Left cardiac atrium (tissue), 4 donors: Measurements from ENCODE around the gene TTLL7. TPM values are rescaled to one million over a fixed set of nuclear protein-coding genes. Genes with fewer than 3 reads are reported as not detected.

Experiments used
- ATAC-seq, 2 donors: fragments of 200-7000 bp; cut with Tn5 transposase; one replicate each; pipeline ENCODE4 v1.9.1; 2020; ENCODE audit warnings: mild to moderate bottlenecking in 2 of 2, moderate library complexity in 2 of 2
- DNase-seq: peaks from one replicate; pipeline ENCODE4 v3.0.0-alpha.2; 2020
- intact Hi-C, 2 donors: fragments of 100-400 bp; cut with DNase I; formaldehyde crosslinking; loops; one replicate each; pipeline versions ENCODE4 v1.14.1 to v1.15.1; 2022 to 2023
- long read RNA-seq: library from polyadenylated mRNA; unstranded; transcript quantifications from one replicate; pipeline ENCODE4 v2.0.0, GENCODE V29; 2021
- total RNA-seq, 2 donors: library from RNA; stranded (reverse); fragmentation: NEBNext Ultra II Directional; extraction: Animal tissue kit (Norgen Biotek cat#: 25700); gene quantifications; one replicate each; pipeline ENCODE4 v1.2.1, GENCODE V29; 2021
- donor health status: DM: no; HTN: yes; CAD: no.
- donor health status: DM: no; HTN: yes; CAD: no; lungs with severe emphysema.
- donor health status: DM: yes; HTN: yes; CAD: no.
- donor health status: Dilated cardiomyopathy.

Gene TTLL7, protein sequence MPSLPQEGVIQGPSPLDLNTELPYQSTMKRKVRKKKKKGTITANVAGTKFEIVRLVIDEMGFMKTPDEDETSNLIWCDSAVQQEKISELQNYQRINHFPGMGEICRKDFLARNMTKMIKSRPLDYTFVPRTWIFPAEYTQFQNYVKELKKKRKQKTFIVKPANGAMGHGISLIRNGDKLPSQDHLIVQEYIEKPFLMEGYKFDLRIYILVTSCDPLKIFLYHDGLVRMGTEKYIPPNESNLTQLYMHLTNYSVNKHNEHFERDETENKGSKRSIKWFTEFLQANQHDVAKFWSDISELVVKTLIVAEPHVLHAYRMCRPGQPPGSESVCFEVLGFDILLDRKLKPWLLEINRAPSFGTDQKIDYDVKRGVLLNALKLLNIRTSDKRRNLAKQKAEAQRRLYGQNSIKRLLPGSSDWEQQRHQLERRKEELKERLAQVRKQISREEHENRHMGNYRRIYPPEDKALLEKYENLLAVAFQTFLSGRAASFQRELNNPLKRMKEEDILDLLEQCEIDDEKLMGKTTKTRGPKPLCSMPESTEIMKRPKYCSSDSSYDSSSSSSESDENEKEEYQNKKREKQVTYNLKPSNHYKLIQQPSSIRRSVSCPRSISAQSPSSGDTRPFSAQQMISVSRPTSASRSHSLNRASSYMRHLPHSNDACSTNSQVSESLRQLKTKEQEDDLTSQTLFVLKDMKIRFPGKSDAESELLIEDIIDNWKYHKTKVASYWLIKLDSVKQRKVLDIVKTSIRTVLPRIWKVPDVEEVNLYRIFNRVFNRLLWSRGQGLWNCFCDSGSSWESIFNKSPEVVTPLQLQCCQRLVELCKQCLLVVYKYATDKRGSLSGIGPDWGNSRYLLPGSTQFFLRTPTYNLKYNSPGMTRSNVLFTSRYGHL
- 10 to 100 TPM; 13.7 to 19.1 TPM for total RNA-seq
- long read RNA-seq, partial matches to known transcripts = 1 of 2 reads
- long read RNA-seq, other reads (novel, unspliced or antisense) = 1 of 2 reads

DNA sequence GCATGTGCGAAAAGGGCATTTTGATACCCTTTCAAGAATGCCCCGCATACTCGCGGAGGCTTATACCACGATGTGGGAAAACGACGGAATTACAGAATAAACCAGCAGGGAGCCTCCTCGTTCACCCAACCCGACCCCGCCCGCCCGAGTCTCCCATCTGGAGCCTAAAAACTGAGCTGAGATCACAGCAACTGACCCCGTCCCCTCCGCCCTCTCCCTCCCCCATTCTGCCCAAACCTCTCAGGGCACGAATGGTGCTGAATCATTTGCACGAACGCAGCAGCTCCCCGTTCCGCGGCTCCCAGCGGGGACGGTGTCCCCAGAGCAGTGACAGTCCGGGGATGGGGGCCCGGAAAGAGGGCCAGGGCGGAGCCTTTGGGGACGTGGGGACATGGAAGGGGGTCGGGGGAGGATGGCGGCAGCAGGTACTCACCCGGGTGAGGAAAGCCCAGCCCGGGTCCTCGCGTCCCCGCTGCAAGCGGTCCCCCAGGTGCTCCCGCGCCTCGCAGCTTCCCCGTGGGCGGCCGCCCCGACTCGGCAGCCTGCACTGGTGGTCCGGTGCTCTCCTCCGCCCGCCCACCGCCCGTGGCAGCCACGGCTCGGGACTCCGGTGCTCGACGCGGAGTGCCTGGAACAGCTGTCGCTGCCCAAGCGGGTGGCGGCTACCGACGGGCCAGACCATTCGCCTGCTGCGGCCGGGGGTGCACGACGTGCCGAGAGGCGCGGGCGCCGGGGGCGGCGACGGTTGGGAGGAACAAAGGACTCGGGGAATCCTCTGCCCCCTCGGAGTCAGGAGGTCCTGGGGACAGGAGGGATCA lies at the start of gene TTLL7:
TSS of gene TTLL7 (minus strand) at position 635 of the 818 bp plus-strand sequence. CDS start 46,921 bp downstream, outside the sequence.
- peak; percentile 95 to 96 for ATAC-seq
- DNase-seq = peak; percentile 83
- intact Hi-C loops = no loop called here

DNA sequence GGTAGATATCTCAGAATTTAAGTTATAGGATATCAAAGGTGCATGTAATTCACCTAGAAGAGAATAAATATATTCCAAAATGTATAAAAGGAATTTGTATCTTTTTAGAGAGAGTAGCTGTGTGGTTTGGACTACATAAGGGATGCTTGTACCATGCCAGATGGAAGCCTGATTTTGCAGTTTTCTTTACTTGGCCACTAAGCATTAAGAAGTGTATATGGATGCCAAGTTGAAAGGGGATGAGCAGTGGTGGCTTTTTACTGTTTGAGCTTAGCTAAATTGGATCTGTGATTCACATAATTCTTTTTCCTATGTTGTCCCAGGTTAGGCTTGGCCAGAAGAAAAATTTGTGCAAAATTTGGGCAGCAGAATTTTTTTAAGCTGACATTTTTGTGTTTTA lies 43.5 kb upstream of the TTLL7 start:
- ATAC-seq = no peak
- DNase-seq = no peak
- intact Hi-C loops = no loop called here

DNA sequence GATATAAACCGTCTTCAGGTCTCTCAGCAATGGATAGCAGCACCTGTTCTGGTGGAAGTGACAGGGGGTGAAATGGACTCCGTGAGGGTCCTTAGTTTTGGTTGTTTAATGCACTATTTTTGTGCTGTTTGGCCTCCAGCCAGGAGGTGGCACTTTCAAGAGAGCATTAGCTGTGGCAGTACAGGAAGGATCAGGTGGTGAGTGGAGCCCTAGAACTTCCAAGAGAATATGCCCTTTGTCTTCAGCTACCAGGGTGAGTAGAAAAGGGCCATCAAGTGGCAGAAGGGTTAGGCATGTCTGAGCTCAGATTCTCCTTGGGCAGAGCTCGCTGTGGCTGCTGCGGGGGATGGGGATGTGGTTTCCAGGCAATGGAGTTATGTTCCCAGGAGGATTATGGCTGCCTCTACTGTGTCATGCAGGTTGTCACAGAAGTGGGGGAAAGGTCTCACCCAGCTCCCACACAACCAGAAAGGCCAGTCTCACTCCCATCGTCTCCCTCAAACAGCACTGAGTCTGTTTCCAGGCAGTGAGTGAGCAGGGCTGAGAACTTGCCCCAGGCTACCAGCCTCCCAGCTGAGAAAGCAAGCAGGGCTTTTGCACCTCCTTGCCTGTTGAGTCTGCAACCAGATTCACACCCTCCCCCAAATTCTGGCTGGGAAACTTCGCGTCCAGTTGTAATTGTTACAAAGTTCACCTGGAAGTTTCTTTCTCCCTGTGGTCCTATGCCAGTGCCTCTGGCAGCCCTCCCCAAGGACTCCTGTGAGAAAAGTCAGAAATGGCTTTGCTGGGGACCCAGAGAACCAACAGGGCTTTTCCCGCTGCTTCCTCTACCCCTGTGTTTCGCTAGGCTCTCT lies 39.1 kb upstream of the TTLL7 start:
- no peak for ATAC-seq
- intact Hi-C loops = no loop called here
- no peak for DNase-seq

DNA sequence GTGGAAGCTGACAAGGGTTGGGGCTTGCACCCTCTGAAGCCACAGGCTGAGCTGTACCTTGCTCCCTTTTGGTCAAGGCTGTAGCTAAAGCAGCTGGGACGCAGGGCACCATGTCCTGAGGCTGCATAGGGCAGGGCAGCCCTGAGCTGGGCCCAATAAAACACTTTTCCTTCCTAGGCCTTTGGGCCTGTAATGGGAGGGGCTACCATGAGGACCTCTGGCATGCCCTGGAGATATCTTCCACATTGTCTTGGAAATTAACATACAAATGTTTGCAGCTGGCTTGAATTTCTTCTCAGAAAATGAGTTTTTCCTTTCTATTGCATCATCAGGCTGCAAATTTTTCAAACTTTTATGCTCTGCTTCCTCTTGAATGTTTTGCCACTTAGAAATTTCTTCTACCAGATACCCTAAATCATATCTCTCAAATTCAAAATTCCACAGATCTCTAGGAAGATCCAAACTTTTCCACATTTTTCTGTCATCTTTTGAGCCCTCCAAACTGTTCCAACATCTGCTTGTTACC lies 32.9 kb upstream of the TTLL7 start:
- ATAC-seq = no peak
- DNase-seq = no peak
- intact Hi-C loops = no loop called here

DNA sequence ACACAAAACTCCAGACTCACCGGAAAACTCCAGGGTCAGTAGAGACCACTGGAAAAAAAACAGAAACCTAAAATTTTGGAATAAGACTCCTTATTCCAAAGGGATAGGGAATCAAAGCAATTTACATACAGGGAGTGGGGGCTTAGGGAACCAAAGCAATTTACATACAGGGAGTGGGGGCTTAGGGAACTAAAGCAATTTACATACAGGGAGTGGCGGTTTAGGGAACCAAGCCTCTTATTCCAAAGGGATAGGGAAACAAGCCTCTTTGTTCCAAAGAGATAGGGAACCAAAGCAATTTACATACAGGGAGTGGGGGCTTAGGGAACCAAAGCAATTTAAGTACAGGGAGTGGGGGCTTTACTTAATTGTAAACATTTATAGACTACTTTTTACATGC lies 28.4 kb upstream of the TTLL7 start:
- ATAC-seq = no peak
- intact Hi-C loops = no loop called here
- no peak for DNase-seq

DNA sequence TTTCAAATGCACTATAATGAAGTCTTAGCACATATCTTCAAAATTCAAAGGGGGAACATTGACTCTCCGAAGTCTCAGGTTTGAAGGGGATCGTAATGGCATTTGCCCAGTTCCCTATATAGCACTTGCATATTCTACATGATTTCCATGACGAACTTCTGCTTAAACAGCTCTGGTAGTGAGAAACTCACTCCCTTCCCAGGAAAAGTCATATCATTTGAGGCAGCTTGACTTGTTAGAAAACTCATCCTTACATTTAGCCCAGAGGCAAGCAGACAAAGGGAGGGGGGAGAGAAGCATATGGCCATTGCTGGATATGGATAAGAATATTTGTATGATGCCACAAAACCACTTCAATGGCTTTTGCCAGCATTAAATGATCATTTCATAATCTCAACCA lies 27.0 kb upstream of the TTLL7 start:
- DNase-seq (no peak), ATAC-seq (no peak)
- intact Hi-C loops = no loop called here

DNA sequence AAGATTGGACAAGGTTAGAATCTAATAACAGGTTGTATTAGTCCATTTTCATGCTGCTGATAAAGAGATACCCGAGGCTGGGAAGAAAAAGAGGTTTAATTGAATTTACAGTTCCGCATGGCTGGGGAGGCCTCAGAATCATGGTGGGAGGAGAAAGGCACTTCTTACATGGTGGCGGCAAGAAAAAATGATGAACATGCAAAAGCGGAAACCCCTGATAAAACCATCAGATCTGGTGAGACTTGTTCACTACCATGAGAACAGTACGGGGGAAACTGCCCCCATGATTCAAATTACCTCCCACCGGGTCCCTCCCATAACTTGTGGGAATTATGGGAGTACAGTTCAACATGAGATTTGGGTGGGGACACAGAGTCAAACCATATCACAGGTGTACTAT lies 22.9 kb upstream of the TTLL7 start:
- DNase-seq = no peak
- no peak for ATAC-seq
- intact Hi-C loops = no loop called here

DNA sequence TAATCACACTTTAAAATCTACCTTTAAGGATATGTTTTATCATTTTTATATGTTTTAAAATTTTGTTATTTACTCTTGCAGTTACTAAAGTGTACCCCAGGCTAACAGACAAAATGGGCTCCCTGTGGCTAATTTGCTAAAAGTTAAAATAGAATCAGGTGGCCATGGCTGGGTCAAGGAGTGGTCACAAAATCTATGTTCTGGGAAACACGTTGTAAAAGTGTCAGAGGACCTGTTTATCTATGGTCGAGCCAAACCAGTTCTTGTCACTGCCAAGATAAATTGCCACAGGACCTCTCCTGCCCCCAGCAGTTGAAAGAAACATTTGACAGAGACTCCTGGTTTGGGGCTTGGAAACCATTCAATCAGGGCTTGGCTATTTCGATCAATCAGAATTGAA lies 21.2 kb upstream of the TTLL7 start:
- DNase-seq = no peak
- peak in 1 of 2 donors; percentile 27 for ATAC-seq
- intact Hi-C loops = no loop called here

DNA sequence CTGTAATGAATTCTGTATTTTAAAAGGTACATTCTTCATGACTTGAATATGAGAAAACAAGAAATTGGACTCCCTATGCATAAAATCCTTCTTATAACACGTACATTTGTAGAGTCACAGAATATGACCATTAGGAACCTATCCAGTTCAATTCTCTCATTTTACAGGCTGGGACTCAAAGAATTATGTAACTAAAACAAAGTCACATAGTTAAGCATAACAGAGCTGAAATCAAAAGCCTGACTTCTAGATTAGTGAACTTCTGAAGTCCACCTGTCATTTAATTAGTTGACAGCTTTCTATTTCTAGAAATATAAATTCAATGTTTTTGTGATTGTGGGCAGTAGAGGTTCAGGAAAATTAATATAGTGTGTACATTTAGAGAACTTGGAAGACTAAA lies 20.3 kb upstream of the TTLL7 start:
- ATAC-seq (no peak), DNase-seq (no peak)
- intact Hi-C loops = no loop called here

DNA sequence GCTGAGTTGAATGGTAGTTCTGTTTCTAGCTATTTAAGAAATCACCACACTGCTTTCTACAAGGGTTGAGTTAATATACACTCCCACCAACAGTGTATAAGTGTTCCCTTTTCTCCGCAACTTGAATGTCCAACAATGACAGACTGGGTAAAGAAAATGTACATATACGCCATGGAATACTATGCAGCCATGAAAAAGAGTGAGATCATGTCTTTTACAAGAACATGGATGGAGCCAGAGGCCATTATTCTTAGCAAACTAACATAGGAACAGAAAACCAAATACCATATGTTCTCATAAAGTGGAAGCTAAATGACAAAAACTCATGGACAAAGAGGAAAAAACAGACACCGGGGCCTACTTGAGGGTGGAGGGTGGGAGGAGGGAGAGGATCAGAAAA lies 14.8 kb upstream of the TTLL7 start:
- ATAC-seq (no peak), DNase-seq (no peak)
- intact Hi-C loops = no loop called here

DNA sequence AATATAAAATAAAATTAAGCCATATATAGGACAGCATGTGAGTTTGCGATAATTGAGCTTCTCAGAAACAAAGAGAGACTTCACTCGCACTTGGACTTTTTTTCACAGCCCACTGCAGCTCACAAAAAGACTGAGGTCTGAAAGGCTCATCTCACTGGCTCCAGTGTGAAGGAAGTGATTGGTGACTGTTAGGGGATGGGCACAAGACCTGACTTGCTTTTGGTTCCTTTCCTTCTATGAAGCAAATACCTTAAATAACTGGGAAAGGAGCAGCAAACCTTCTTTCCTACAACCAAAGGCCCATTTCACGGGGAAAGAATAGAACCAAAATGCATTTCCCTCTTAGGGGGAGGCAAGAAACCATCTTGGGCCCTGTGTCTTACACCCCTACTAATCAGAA lies 13.1 kb upstream of the TTLL7 start:
- ATAC-seq = no peak
- intact Hi-C loops = no loop called here
- no peak for DNase-seq

DNA sequence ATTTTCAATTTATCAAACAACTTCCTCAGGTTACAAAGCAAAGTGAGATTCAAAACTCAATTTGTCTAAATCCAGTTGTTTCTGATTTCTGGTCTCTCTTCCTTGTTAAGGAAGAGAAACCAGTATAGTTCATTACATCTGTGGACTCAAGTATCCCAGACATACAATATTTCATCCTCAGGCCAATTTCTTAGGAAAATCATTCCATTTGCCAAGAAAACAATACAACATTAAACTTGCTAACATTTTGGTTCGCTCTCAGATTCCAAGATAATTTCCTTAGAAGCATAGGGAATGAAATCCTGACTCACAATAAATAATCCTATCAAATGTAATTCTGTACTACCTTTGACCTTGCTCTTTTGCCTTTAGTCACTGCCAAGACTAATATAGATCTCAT lies 11.2 kb upstream of the TTLL7 start:
- intact Hi-C loops = no loop called here
- no peak for ATAC-seq
- no peak for DNase-seq

DNA sequence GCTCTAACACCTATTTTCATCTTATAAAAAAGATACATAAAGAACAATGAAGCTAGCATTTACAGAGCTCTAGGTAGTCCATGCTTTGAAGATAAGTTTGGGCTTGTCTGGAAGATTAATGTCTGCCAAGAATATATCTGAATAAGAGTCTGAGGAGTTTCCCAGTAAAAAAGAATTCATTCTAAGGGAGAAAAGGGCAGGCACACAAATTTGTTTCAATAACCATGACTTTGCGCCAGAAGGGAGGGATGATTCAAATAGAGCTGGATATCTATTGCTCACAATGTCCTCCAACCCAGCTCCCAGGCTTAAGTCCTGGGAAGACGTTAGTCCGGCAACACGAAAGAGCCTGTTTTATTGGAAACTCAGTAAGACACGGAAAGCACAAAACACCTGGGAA lies 9.7 kb upstream of the TTLL7 start:
- DNase-seq (no peak), ATAC-seq (no peak)
- intact Hi-C loops = no loop called here

DNA sequence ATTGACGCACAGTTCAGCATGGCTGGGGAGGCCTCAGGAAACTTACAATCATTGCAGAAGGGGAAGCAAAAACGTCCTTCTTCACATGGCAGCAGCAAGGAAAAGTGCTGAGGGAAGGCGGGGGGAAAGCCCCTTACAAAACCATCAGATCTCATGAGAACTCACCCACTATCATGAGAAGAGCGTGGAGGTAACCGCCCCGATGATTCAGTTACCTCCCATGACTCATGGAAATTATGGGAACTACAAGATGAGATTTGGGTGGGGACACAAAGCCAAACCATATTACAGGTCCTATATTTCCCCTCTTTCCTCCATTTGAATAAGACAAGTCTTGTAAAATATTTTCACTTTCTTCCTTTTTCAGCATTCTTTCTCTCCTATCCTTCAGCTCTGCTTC lies 7.7 kb upstream of the TTLL7 start:
- intact Hi-C loops = no loop called here
- no peak for DNase-seq
- no peak for ATAC-seq

DNA sequence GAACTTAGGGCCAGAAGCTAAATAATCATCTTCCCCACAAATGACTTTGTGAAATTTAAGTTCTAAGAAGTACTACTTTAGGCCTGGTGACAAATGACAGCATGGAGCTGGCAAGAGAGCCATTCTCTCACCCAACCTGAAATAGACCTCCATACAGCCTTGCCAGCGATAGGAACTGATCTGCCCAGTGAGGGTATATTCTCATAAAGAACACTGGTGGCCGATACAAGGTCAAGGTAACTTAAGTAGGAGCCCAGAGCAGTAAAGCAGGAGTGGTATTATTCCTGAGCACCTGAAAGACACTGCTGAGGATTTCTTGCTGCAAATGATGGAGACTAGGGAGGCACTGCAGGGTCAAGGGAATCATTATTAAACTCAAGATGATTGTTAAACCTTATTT lies 2.6 kb upstream of the TTLL7 start:
- DNase-seq (no peak), ATAC-seq (no peak)
- intact Hi-C loops = no loop called here

DNA sequence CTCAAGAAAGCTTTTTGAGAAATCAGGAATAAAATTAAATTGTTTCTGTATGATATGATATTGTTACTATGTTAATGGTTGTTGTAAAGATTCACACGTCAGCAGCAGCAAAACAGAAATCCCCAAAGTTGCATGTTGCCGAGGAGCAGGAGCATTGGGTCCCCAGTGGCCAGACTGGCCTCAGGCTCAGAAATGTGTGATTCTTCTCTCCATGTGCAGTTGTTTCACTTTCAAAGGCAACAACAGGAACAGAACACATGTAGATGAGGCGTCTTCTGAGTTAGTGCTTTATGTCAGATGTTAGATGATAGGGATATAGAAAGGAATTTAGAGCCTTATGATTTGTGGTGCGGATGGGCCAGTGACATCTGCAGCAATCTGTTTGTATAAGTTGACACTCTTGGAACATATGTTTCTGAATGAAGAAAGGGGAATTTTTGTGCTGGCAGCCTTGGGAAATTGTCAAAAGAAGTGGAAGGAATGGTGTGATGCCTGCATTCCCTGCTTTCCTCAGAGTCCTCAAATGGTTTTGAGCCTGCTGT lies 2.1 kb upstream of the TTLL7 start:
- ATAC-seq (no peak), DNase-seq (no peak)
- intact Hi-C loops = no loop called here

DNA sequence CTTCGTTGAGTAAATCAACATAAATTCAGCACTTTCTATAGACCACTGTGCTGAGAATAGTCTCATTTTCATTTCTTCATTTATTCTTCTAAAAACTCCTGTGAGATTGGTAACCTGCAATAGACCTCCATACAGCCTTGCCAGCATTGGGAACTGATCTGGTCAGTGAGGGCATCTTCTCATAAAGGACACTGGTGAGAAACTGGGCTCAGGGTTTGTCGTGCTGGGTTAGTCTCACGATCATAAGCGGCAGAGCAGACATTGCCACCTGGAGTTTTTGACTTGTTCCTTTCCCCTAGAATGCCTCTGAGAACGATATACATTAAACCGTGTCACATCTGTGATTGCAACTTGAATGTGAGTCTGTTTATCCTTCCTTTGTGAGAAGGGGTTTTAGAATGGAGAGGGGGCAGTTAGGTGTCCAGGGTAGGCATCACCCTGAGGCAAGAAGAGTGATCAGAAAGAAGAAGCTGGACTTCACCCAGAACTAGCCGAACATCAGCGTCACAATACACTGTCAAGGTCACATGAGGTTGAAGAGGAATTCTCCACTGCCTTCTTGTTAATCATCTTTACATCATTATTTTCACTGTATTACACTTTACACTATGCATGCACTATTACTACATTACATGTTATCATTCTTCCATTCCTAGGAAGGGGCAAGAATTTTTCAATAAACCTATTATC lies 1.4 kb upstream of the TTLL7 start:
- intact Hi-C loops = no loop called here
- DNase-seq (no peak), ATAC-seq (no peak)
